Activated B cell treated with CpG ODN at 0.5 μM for 24 hours (primary cell): ENCODE data around the gene ITPKA. TPM values are rescaled to one million over a fixed set of nuclear protein-coding genes. Genes with fewer than 3 reads are reported as not detected.

Experiments
- ATAC-seq: fragments of 200-7000 bp; cut with Tn5 transposase; one replicate; pipeline ENCODE4 v1.10.0; 2021; ENCODE audit warnings: low read depth, mild to moderate bottlenecking, moderate library complexity
- CTCF ChIA-PET: fragments of 350-600 bp; sonication (Branson Sonifier 250); formaldehyde crosslinking; loops from one replicate; lab custom pipeline; 2021; ENCODE audit warnings: antibody characterized with exemption; lab: Charles Lee
- POLR2A ChIA-PET: fragments of 350-600 bp; sonication (Branson Sonifier 250); formaldehyde crosslinking; loops from one replicate; lab custom pipeline; 2021; ENCODE audit warnings: antibody characterized with exemption; lab: Charles Lee
- DNase-seq: peaks from one replicate; pipeline ENCODE4 v3.0.0; 2022
- H3K27ac Mint-ChIP-seq: one replicate; pipeline ENCODE4 v1.8.0; 2020; ENCODE audit warnings: mixed read lengths
- H3K27me3 Mint-ChIP-seq: one replicate; pipeline ENCODE4 v1.8.0; 2021; ENCODE audit warnings: mixed read lengths
- H3K36me3 Mint-ChIP-seq: one replicate; pipeline ENCODE4 v1.8.0; 2021; ENCODE audit warnings: low read depth, mixed read lengths
- H3K4me1 Mint-ChIP-seq: one replicate; pipeline ENCODE4 v1.8.0; 2021; ENCODE audit warnings: mixed read lengths
- H3K4me3 Mint-ChIP-seq: one replicate; pipeline ENCODE4 v1.8.0; 2020; ENCODE audit warnings: mild to moderate bottlenecking, mixed read lengths
- H3K9me3 Mint-ChIP-seq: one replicate; pipeline ENCODE4 v1.8.0; 2020; ENCODE audit warnings: mixed read lengths
- CTCF ChIP-seq: fragments of 200-600 bp; IDR thresholded peaks from one replicate; pipeline ENCODE4 v1.8.0; 2022; ENCODE audit warnings: antibody characterized with exemption, mild to moderate bottlenecking
- intact Hi-C: fragments of 100-400 bp; cut with micrococcal nuclease; formaldehyde crosslinking; loops from one replicate; pipeline ENCODE4 v1.15.1; 2024
- total RNA-seq: library from RNA; stranded (reverse); gene quantifications from 2 replicates; pipeline ENCODE4 v1.2.3, GENCODE V29; 2022

Gene ITPKA
- total RNA-seq, 1 donor from 2014 or later, result 0.18 TPM

- TF ChIP-seq CTCF, result no peak
- POLR2A ChIA-PET, result no interaction called here
- Mint-ChIP-seq H3K27me3 (no peaks in the 10 kb centered on the region), H3K9me3 (no peaks in the 10 kb centered on the region), H3K4me3 (no peak overlapping the region), H3K27ac (no peak overlapping the region), H3K36me3 (peaks cover 34% of the 10 kb centered on the region), H3K4me1 (peaks cover 5% of the 10 kb centered on the region)
- no peak for DNase-seq
- intact Hi-C loops, result no loop called here
- CTCF ChIA-PET, result no interaction called here
- ATAC-seq, result no peak
Measured at GRCh38 chr15:41536866-41537265, 43.2 kb downstream of the ITPKA start.

- no peak for DNase-seq
- Mint-ChIP-seq H3K27ac (peak overlapping the region; percentile 90), H3K9me3 (no peaks in the 10 kb centered on the region), H3K27me3 (no peaks in the 10 kb centered on the region), H3K4me1 (peaks cover 16% of the 10 kb centered on the region), H3K4me3 (peak overlapping the region; percentile 97), H3K36me3 (peaks cover 7% of the 10 kb centered on the region)
- CTCF ChIA-PET, result no interaction called here
- intact Hi-C loops, result loop anchor here (5.0 kb wide), 2 partner anchors 46 to 141 kb away; partner anchors contain the start of gene NDUFAF1
- POLR2A ChIA-PET, result interaction anchor here (0.6 to 1.9 kb wide), 11 partner anchors 8 to 730 kb away, joined by 3 to 10 read pairs (median 4); partner anchors contain the start of gene TMEM87A
- ATAC-seq, result no peak
- TF ChIP-seq CTCF, result no peak
Measured at GRCh38 chr15:41543521-41543870, 49.8 kb downstream of the ITPKA start.

GRCh38 chr15:41544650-41545015 lies 51.0 kb downstream of the ITPKA start:
- DNase-seq (no peak), ATAC-seq (no peak)
- Mint-ChIP-seq H3K27ac (peak overlapping the region; percentile 44), H3K4me3 (peak overlapping the region; percentile 97), H3K4me1 (peaks cover 16% of the 10 kb centered on the region), H3K9me3 (no peaks in the 10 kb centered on the region), H3K36me3 (peaks cover 7% of the 10 kb centered on the region), H3K27me3 (no peaks in the 10 kb centered on the region)
- TF ChIP-seq CTCF, result no peak
- ChIA-PET CTCF (interaction anchor here (0.6 to 1.4 kb wide), 4 partner anchors 12 to 79 kb away, joined by 3 to 4 read pairs (median 4); no protein-coding TSS in a partner anchor), POLR2A (interaction anchor here (0.6 to 1.9 kb wide), 16 partner anchors 13 to 976 kb away, joined by 3 to 10 read pairs (median 4); partner anchors contain the start of genes LTK, NDUFAF1, RPUSD2 and TMEM87A)
- intact Hi-C loops, result loop anchor here (1.0 to 5.0 kb wide), 5 partner anchors 13 to 142 kb away; partner anchors contain the start of genes MGA and NDUFAF1

- H3K27ac Mint-ChIP-seq, result no peak overlapping the region
- peaks cover 16% of the 10 kb centered on the region for H3K4me1 Mint-ChIP-seq
- intact Hi-C loops, result no loop called here
- peak overlapping the region; percentile 97 for H3K4me3 Mint-ChIP-seq
- H3K27me3 Mint-ChIP-seq, result no peaks in the 10 kb centered on the region
- no peak for TF ChIP-seq CTCF
- no peak for DNase-seq
- no peak for ATAC-seq
- H3K36me3 Mint-ChIP-seq, result peaks cover 7% of the 10 kb centered on the region
- ChIA-PET POLR2A (interaction anchor here (1.0 to 1.9 kb wide), 3 partner anchors 15 to 76 kb away, joined by 3 to 10 read pairs (median 4); no protein-coding TSS in a partner anchor), CTCF (interaction anchor here (1.4 kb wide), 1 partner anchor 79 kb away, joined by 4 read pairs; no protein-coding TSS in a partner anchor)
- no peaks in the 10 kb centered on the region for H3K9me3 Mint-ChIP-seq
Measured at GRCh38 chr15:41545218-41545617, 51.5 kb downstream of the ITPKA start.

- DNase-seq (no peak), ATAC-seq (no peak)
- intact Hi-C loops, result no loop called here
- no peak for TF ChIP-seq CTCF
- Mint-ChIP-seq H3K27ac (no peak overlapping the region), H3K36me3 (peaks cover 6% of the 10 kb centered on the region), H3K27me3 (peaks cover 7% of the 10 kb centered on the region), H3K4me1 (peaks cover 16% of the 10 kb centered on the region), H3K9me3 (no peaks in the 10 kb centered on the region), H3K4me3 (no peak overlapping the region)
- ChIA-PET CTCF (no interaction called here), POLR2A (no interaction called here)
Measured at GRCh38 chr15:41546851-41547786, 53.4 kb downstream of the ITPKA start.
